SU-DHL-6 (cell line): ENCODE results near the gene RNF214.

ENCODE experiments used
- H2AFZ ChIP-seq: fragments of 200-600 bp; sonication (generic); 2 replicates; pipeline ENCODE4 v1.6.1; 2014; ENCODE audit warnings: low read depth, mild to moderate bottlenecking, moderate library complexity, mixed read lengths, antibody characterized with exemption, low read length; ENCODE audit not compliant: severe bottlenecking
- H3F3A ChIP-seq: fragments of 200-600 bp; shearing (Covaris generic); 2 replicates; pipeline ENCODE4 v1.6.0; 2016; ENCODE audit warnings: antibody characterized with exemption, mild to moderate bottlenecking; ENCODE audit not compliant: insufficient read depth
- H3K27ac ChIP-seq: fragments of 200-600 bp; sonication (generic); 2 replicates; pipeline ENCODE4 v1.5.1; 2016; ENCODE audit warnings: low read depth, mild to moderate bottlenecking, low read length, moderate library complexity, mixed read lengths
- H3K27me3 ChIP-seq: fragments of 200-600 bp; sonication (generic), shearing (Covaris generic); 2 replicates; pipeline ENCODE4 v1.6.0; 2014; ENCODE audit warnings: mild to moderate bottlenecking, low read length
- H3K36me3 ChIP-seq: fragments of 200-600 bp; sonication (generic); 2 replicates; pipeline ENCODE4 v1.6.1; 2014; ENCODE audit warnings: mild to moderate bottlenecking, low read length, mixed read lengths
- H3K4me2 ChIP-seq: fragments of 300-600, 200-600 bp; shearing (Covaris generic), sonication (generic); 2 replicates; pipeline ENCODE4 v1.6.0; 2014; ENCODE audit warnings: low read length, low read depth, mild to moderate bottlenecking; ENCODE audit not compliant: poor library complexity, severe bottlenecking
- H3K4me3 ChIP-seq: fragments of 200-600 bp; sonication (generic); 2 replicates; pipeline ENCODE4 v1.5.1; 2014; ENCODE audit warnings: antibody characterized with exemption, low read length, mild to moderate bottlenecking, mixed read lengths; ENCODE audit not compliant: insufficient read depth, poor library complexity, severe bottlenecking
- H3K79me2 ChIP-seq: fragments of 200-600 bp; sonication (generic); 2 replicates; pipeline ENCODE4 v1.6.1; 2014; ENCODE audit warnings: mild to moderate bottlenecking, low read length, moderate library complexity; ENCODE audit not compliant: insufficient read depth
- H3K9ac ChIP-seq: fragments of 200-600 bp; sonication (generic); 2 replicates; pipeline ENCODE4 v1.7.0; 2014; ENCODE audit warnings: mild to moderate bottlenecking, low read length
- H3K9me2 ChIP-seq: fragments of 200-600 bp; sonication (generic); replicated peaks from 2 replicates; pipeline ENCODE4 v1.6.1; 2014; ENCODE audit warnings: low read length; ENCODE audit not compliant: insufficient read depth
- H3K9me3 ChIP-seq: fragments of 200-600 bp; sonication (generic); 2 replicates; pipeline ENCODE4 v1.6.1; 2014; ENCODE audit warnings: low read length, mixed read lengths; ENCODE audit not compliant: insufficient read depth
- H4K20me1 ChIP-seq: fragments of 200-600 bp; sonication (generic); 2 replicates; pipeline ENCODE4 v1.6.1; 2014; ENCODE audit warnings: low read depth, mild to moderate bottlenecking, antibody characterized with exemption, low read length, moderate library complexity, mixed read lengths
- CTCF ChIP-seq: fragments of 200-600 bp; sonication (generic); IDR thresholded peaks from one replicate; pipeline ENCODE4 v1.5.1; 2017; ENCODE audit warnings: antibody characterized with exemption, mild to moderate bottlenecking, low read length, moderate library complexity; ENCODE audit not compliant: insufficient read depth, poor library complexity, severe bottlenecking
- EZH2phosphoT487 ChIP-seq: fragments of 200-600 bp; sonication (generic), shearing (Covaris generic); conservative IDR thresholded peaks from 2 replicates; pipeline ENCODE4 v1.6.1; 2018; ENCODE audit warnings: mild to moderate bottlenecking, antibody characterized with exemption, low read length, moderate library complexity, mixed read lengths

Gene RNF214

GRCh38 chr11:117193130-117194020 is 39.1 kb upstream of the RNF214 start:
- Histone ChIP-seq H3K9me2 (no peaks in the 10 kb centered on the region), H3K79me2 (no peaks in the 10 kb centered on the region), H3K9me3 (no peaks in the 10 kb centered on the region), H3K4me3 (no peak overlapping the region), H4K20me1 (no peaks in the 10 kb centered on the region), H3K27me3 (no peaks in the 10 kb centered on the region), H3K36me3 (no peaks in the 10 kb centered on the region), H3K27ac (no peak overlapping the region), H3K9ac (no peak overlapping the region), H3F3A (no peaks in the 10 kb centered on the region), H3K4me2 (no peak overlapping the region), H2AFZ (no peak overlapping the region)
- TF ChIP-seq EZH2phosphoT487 (no peak), CTCF (no peak)

- no peak overlapping the region for H3K4me2 ChIP-seq
- no peak overlapping the region for H2AFZ ChIP-seq
- H3K9me2 ChIP-seq = no peaks in the 10 kb centered on the region
- no peak overlapping the region for H3K27ac ChIP-seq
- H3K79me2 ChIP-seq = no peaks in the 10 kb centered on the region
- H3K9ac ChIP-seq = no peak overlapping the region
- no peaks in the 10 kb centered on the region for H4K20me1 ChIP-seq
- H3K9me3 ChIP-seq = no peaks in the 10 kb centered on the region
- no peak overlapping the region for H3K4me3 ChIP-seq
- TF ChIP-seq CTCF (no peak), EZH2phosphoT487 (no peak)
- no peaks in the 10 kb centered on the region for H3F3A ChIP-seq
- no peaks in the 10 kb centered on the region for H3K27me3 ChIP-seq
- H3K36me3 ChIP-seq = no peaks in the 10 kb centered on the region
These were observed 38.2 kb upstream of the RNF214 start for GRCh38 chr11:117194267-117194666.

- Histone ChIP-seq H3K27me3 (no peaks in the 10 kb centered on the region), H3K36me3 (no peaks in the 10 kb centered on the region), H3K9me3 (no peaks in the 10 kb centered on the region), H2AFZ (no peak overlapping the region), H4K20me1 (no peaks in the 10 kb centered on the region), H3K79me2 (no peaks in the 10 kb centered on the region), H3K9me2 (no peaks in the 10 kb centered on the region), H3F3A (no peaks in the 10 kb centered on the region), H3K4me3 (no peak overlapping the region), H3K27ac (no peak overlapping the region), H3K9ac (no peak overlapping the region), H3K4me2 (no peak overlapping the region)
- TF ChIP-seq EZH2phosphoT487 (no peak), CTCF (no peak)
These were observed 37.2 kb upstream of the RNF214 start for GRCh38 chr11:117195258-117195657.
